ENCODE data around the gene AHCY.

DNA sequence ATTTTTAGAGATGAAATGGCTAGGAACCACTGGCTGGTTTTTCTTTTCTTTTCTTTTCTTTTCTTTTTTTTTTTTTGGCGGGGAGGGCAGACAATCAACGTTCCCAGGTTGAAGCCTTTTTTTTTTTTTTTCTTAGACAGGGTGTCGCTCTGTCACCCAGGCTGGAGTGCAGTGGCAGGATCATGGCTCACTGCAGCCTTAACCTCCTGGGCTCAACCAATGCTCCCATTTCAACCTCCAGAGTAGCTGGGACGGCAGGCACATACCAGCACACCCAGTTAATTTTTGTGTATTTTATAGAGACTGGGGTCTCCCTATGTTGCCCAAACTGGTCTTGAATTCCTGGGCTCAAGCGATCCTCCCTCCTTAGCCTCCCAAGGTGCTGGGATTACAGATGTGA lies 41.1 kb upstream of the AHCY start:
- TF ChIP-seq ZNF274 (IDR thresholded peaks at IDR 0.05; ENCODE audit: low read depth, low read length): no peak
- no peak for TF ChIP-seq YY1 (IDR thresholded peaks at IDR 0.05; ENCODE audit: insufficient read depth, insufficient read length)
- TF ChIP-seq SUZ12 (IDR thresholded peaks at IDR 0.05; ENCODE audit: extremely low read depth, insufficient read depth, insufficient read length): no peak

Measured in NT2/D1 (cell line).